ENCODE measurements around the gene SLC16A2.

The SLC16A2 gene

DNA sequence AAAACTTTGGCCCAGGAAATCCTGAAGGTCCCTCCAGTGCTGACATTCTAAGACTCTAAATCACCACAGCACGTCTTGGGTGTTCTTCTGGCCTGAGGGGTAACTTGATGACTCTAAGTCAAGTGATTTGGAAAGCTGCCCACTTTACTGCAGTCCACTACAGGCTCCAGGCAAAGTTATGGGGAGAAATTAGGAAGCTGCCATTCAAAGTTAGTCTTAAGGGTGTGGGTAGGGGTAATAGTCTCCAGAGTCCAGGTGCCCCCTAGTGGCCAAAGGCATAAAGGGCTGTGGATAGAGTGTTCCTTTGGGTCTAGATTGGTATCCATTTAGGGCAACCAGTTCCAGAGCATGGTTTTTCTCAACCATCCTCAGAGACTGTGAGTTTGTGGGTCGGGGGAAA is 38.7 kb upstream of the SLC16A2 start:
- H3K36me3 ChIP-seq (ENCODE audit: low read length): no peaks in the 10 kb centered on the region
- TF ChIP-seq EZH2phosphoT487 (conservative IDR thresholded peaks at IDR 0.05; ENCODE audit: low read length): no peak
- TF ChIP-seq, protein P1, sequence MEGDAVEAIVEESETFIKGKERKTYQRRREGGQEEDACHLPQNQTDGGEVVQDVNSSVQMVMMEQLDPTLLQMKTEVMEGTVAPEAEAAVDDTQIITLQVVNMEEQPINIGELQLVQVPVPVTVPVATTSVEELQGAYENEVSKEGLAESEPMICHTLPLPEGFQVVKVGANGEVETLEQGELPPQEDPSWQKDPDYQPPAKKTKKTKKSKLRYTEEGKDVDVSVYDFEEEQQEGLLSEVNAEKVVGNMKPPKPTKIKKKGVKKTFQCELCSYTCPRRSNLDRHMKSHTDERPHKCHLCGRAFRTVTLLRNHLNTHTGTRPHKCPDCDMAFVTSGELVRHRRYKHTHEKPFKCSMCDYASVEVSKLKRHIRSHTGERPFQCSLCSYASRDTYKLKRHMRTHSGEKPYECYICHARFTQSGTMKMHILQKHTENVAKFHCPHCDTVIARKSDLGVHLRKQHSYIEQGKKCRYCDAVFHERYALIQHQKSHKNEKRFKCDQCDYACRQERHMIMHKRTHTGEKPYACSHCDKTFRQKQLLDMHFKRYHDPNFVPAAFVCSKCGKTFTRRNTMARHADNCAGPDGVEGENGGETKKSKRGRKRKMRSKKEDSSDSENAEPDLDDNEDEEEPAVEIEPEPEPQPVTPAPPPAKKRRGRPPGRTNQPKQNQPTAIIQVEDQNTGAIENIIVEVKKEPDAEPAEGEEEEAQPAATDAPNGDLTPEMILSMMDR (IDR thresholded peaks at IDR 0.05; ENCODE audit: insufficient read depth, low read length, poor library complexity, severe bottlenecking): peak; percentile 55
- H2AFZ ChIP-seq (ENCODE audit: low read depth, low read length, severe bottlenecking): no peak overlapping the region
- no peak overlapping the region for H3K4me3 ChIP-seq (ENCODE audit: insufficient read depth, low read length, poor library complexity, severe bottlenecking)
- no peak overlapping the region for H3K27ac ChIP-seq (ENCODE audit: low read depth, low read length)
- H3K9me2 ChIP-seq (replicated peaks; ENCODE audit: insufficient read depth, low read length): no peaks in the 10 kb centered on the region
- H3K9me3 ChIP-seq (ENCODE audit: insufficient read depth, low read length): no peaks in the 10 kb centered on the region
- H3K27me3 ChIP-seq (ENCODE audit: low read length): no peaks in the 10 kb centered on the region
- no peaks in the 10 kb centered on the region for H4K20me1 ChIP-seq (ENCODE audit: low read depth, low read length)
- H3K79me2 ChIP-seq (ENCODE audit: insufficient read depth, low read length): no peaks in the 10 kb centered on the region
- H3K4me2 ChIP-seq (ENCODE audit: low read depth, low read length, poor library complexity, severe bottlenecking): no peak overlapping the region
- H3K9ac ChIP-seq (ENCODE audit: low read length): no peak overlapping the region
- no peaks in the 10 kb centered on the region for H3F3A ChIP-seq (ENCODE audit: insufficient read depth)

DNA sequence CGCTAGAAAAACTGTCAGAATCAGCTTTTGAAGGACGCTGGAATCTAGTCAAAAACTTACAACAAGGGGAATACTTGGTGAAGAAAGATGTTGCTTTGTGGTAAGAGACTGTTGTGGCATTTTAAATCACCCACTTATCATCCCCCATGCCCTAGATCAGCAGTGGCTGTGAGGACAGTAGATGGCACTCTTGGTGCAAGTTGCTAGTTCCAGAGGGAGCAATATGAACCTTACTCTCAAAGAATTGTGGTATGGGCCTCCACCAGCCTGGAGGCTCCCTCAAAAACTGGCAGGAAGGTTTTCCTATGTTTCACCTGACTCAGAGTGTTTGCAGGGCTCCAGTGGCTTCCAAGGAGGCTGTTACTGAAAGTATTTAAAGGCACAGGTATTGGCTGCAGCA is 37.7 kb upstream of the SLC16A2 start:
- H4K20me1 ChIP-seq (ENCODE audit: low read depth, low read length): no peaks in the 10 kb centered on the region
- no peak overlapping the region for H3K27ac ChIP-seq (ENCODE audit: low read depth, low read length)
- H3K9me3 ChIP-seq (ENCODE audit: insufficient read depth, low read length): no peaks in the 10 kb centered on the region
- no peaks in the 10 kb centered on the region for H3K9me2 ChIP-seq (replicated peaks; ENCODE audit: insufficient read depth, low read length)
- no peaks in the 10 kb centered on the region for H3K27me3 ChIP-seq (ENCODE audit: low read length)
- no peaks in the 10 kb centered on the region for H3F3A ChIP-seq (ENCODE audit: insufficient read depth)
- TF ChIP-seq, protein P1 (IDR thresholded peaks at IDR 0.05; ENCODE audit: insufficient read depth, low read length, poor library complexity, severe bottlenecking): no peak
- no peak for TF ChIP-seq EZH2phosphoT487 (conservative IDR thresholded peaks at IDR 0.05; ENCODE audit: low read length)
- H3K79me2 ChIP-seq (ENCODE audit: insufficient read depth, low read length): no peaks in the 10 kb centered on the region
- no peak overlapping the region for H3K4me3 ChIP-seq (ENCODE audit: insufficient read depth, low read length, poor library complexity, severe bottlenecking)
- no peak overlapping the region for H3K9ac ChIP-seq (ENCODE audit: low read length)
- no peak overlapping the region for H2AFZ ChIP-seq (ENCODE audit: low read depth, low read length, severe bottlenecking)
- no peaks in the 10 kb centered on the region for H3K36me3 ChIP-seq (ENCODE audit: low read length)
- H3K4me2 ChIP-seq (ENCODE audit: low read depth, low read length, poor library complexity, severe bottlenecking): no peak overlapping the region

DNA sequence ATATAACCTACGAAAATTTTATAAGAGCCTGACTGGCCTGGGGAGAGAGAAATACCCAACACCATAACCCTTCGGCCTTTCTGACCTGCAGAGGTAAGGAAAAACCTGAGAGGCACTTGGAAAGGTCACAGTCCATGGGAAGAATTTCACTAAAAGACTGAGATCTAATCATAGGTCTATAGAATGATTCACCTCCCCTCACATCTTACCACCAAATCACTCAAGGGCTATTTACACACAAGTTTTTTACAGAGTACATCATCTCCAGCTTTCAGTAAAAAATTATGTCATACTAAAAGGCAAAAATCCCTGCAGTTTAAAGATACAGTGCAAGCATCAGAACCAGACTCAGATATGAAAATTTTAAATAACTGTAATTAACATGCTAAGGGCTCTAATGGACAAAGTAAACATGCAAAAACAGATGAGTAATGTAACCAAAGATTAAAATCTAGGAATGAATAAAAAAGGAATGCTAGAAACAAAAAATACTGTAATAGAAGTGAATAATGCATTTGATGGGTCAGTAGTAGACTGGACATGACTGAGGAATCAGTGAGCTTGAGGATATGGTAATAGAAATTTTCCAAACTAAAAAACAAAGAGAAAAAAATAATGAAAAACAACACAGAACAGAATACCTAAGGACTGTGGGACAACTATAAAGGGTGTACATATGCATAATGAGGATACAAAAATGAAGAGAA is 32.1 kb upstream of the SLC16A2 start:
- H3K9me2 ChIP-seq (replicated peaks; ENCODE audit: insufficient read depth, low read length): no peaks in the 10 kb centered on the region
- no peak overlapping the region for H3K9ac ChIP-seq (ENCODE audit: low read length)
- no peak overlapping the region for H2AFZ ChIP-seq (ENCODE audit: low read depth, low read length, severe bottlenecking)
- H3K4me3 ChIP-seq (ENCODE audit: insufficient read depth, low read length, poor library complexity, severe bottlenecking): no peak overlapping the region
- no peaks in the 10 kb centered on the region for H3K27me3 ChIP-seq (ENCODE audit: low read length)
- no peak overlapping the region for H3K4me2 ChIP-seq (ENCODE audit: low read depth, low read length, poor library complexity, severe bottlenecking)
- no peaks in the 10 kb centered on the region for H3K36me3 ChIP-seq (ENCODE audit: low read length)
- H3K79me2 ChIP-seq (ENCODE audit: insufficient read depth, low read length): no peaks in the 10 kb centered on the region
- no peaks in the 10 kb centered on the region for H3K9me3 ChIP-seq (ENCODE audit: insufficient read depth, low read length)
- no peaks in the 10 kb centered on the region for H4K20me1 ChIP-seq (ENCODE audit: low read depth, low read length)
- H3K27ac ChIP-seq (ENCODE audit: low read depth, low read length): no peak overlapping the region
- H3F3A ChIP-seq (ENCODE audit: insufficient read depth): no peaks in the 10 kb centered on the region
- TF ChIP-seq, protein P1 (IDR thresholded peaks at IDR 0.05; ENCODE audit: insufficient read depth, low read length, poor library complexity, severe bottlenecking): no peak
- no peak for TF ChIP-seq EZH2phosphoT487 (conservative IDR thresholded peaks at IDR 0.05; ENCODE audit: low read length)
